Activated CD4-positive, alpha-beta T cell treated with anti-CD3 and anti-CD28 coated beads, Interleukin-10, Interleukin-2, amounts not matched to agents 100 ng/mL and 50 ng/mL, durations not matched to agents 16 hours and 8 hours (primary cell): Measurements from ENCODE around the gene TRIM28.
A peak's percentile ranks its signal among the peaks of the same experiment; 100 is the strongest.
"Not testable (repeated sequence)": the region's sequence is repeated elsewhere in the genome, so short reads cannot be mapped to it uniquely, and the experiment has no call there.

ENCODE experiments used
- DNase-seq: peaks from one replicate; pipeline ENCODE4 v3.0.0-alpha.2; 2020

Gene TRIM28

GRCh38 chr19:58543826-58544590 lies at the start of gene TRIM28:
TRIM28 (plus strand) TSS chr19:58544064; CDS start chr19:58544758, 694 bp downstream.
- peak; percentile 100 for DNase-seq

GRCh38 chr19:58497634-58498170 lies 46.2 kb upstream of the TRIM28 start:
- no peak for DNase-seq

GRCh38 chr19:58498316-58499020 lies 45.4 kb upstream of the TRIM28 start:
- DNase-seq = no peak

- peak; percentile 100 for DNase-seq
These were observed 44.6 kb upstream of the TRIM28 start for GRCh38 chr19:58499021-58499927.

- DNase-seq = no peak
These were observed 43.6 kb upstream of the TRIM28 start for GRCh38 chr19:58500242-58500641.

- not testable (repeated sequence) for DNase-seq
These were observed 36.2 kb upstream of the TRIM28 start for GRCh38 chr19:58507602-58508223.

- no peak for DNase-seq
These were observed 34.2 kb upstream of the TRIM28 start for GRCh38 chr19:58509731-58510083.

GRCh38 chr19:58510084-58510862 lies 33.6 kb upstream of the TRIM28 start:
- no peak for DNase-seq

- DNase-seq = no peak
These were observed 32.3 kb upstream of the TRIM28 start, which contains the start of gene SLC27A5 for GRCh38 chr19:58511353-58512208. SLC27A5 (minus strand) TSS chr19:58511992; CDS start chr19:58511955, 37 bp downstream.

- no peak for DNase-seq
These were observed 30.6 kb upstream of the TRIM28 start for GRCh38 chr19:58513213-58513693.

- peak; percentile 98 for DNase-seq
These were observed 29.9 kb upstream of the TRIM28 start for GRCh38 chr19:58513694-58514563.

GRCh38 chr19:58514564-58515022 lies 29.3 kb upstream of the TRIM28 start:
- no peak for DNase-seq

- no peak for DNase-seq
These were observed 28.6 kb upstream of the TRIM28 start for GRCh38 chr19:58515259-58515658.

GRCh38 chr19:58516246-58516836 lies 27.5 kb upstream of the TRIM28 start:
- DNase-seq = no peak

- DNase-seq = no peak
These were observed 26.7 kb upstream of the TRIM28 start for GRCh38 chr19:58516964-58517833.

- DNase-seq = peak; percentile 46
These were observed 25.4 kb upstream of the TRIM28 start for GRCh38 chr19:58518256-58519086.

GRCh38 chr19:58519087-58519354 lies 24.8 kb upstream of the TRIM28 start:
- peak; percentile 66 for DNase-seq
